ENCODE data around the gene TARP.
"Not testable (repeated sequence)": the region's sequence is repeated elsewhere in the genome, so short reads cannot be mapped to it uniquely, and the experiment has no call there.

Gene TARP

GRCh38 chr7:38299275-38299931 is 26.0 kb upstream of the TARP start:
- DNase-seq (ENCODE audit: low read depth in 3 of 3), result no peak

DNA sequence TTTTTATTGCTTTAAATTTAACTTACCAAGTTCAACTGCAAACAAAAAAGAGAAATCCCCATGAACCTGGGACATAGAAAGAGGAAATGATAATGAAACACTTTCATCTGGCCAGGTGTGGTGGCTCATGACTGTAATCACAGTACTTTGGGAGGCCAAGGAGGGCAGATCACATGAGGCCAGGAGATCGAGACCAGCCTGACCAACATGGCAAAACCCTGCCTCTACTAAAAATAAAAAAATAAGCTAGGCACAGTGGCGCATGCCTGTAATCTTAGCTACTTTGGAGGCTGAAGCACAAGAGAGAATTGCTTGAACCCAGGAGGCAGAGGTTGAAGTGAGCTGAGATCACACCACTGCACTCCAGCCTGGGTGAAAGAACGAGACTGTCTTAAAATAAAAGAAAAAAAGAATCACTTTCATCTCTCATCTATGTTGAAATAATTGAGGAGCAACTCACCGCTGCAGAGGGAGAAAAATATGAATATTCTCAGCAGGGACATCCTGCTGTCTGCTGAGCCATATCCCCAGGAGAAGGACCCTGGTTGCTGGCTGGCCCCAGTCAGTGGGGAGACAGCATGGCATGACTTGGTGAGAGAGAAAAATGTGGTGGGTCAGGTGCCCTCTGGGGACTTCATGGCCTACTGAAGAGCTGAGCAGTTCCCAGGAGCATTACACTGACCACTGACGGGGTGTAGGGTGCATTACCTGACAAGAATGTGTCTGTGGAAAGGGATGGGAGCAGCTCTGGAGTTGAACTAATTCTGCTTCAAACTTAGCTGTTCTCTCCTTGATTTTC is 22.8 kb upstream of the TARP start:
- DNase-seq (ENCODE audit: low read depth in 3 of 3), result no peak

GRCh38 chr7:38294926-38295325 is 21.5 kb upstream of the TARP start:
- DNase-seq (ENCODE audit: low read depth in 3 of 3), result no peak

DNA sequence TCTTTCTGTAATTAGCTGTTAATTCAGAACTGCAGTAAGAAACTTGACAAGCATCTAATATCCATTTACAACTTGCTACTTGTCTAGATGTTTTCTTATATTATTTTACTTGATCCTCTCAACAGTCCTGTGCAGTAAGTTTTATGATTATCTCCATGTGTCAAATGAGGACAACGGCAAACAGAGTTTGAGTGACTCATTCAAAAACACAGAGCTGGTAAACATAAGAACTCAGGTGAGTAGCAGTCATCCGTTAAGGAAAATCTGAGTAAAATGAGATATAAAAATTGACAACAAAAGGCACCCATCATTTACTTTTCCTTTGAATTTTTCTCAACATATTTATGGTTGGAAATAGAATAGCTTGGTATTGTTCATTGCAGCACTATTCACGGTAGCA is 19.0 kb upstream of the TARP start:
- DNase-seq (ENCODE audit: low read depth in 3 of 3), result no peak

DNA sequence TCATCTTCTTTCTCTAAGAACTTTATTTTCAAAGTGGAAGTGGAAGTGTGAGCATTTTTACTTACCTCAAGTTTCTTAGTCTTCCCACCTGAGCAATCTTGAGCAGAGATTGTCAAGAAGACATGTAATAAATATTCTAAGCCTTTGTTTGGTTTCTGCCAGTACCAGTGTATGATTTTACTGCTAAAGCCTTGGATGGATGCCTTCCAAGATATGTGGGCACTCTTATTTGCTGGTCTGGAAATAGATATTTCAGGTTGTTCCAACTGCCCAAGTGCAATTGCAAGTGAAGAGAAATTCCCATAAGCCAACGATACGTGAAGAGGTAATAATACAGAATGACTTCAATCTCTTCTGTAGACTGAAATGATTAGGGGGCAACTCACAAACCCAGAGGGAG is 18.2 kb upstream of the TARP start:
- DNase-seq (ENCODE audit: low read depth in 3 of 3), result no peak

DNA sequence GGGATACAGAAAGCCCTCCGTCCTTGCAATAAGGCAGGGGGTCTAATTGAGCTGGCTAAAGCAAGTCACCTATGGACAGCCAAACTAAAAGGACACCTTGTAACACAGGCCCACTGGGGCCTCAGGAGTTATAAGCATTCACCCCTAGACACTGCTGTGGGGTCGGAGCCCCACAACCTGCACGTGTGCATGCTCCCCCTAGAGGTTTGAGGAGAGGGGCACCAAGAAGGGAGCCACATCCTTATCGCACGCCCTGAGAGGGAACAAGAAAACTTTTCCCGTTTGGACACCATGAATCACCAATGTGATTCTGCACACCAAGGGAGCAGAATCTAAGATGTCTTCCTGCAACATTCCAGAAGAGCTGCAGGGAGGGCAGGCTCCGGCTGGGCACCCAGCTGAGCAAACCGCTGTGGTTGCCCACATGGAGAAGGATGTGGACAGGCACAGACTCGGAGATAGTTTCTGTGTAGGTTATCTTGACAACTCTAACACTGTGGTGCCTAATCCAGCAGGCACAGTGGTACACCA is 17.7 kb upstream of the TARP start:
- no peak for DNase-seq (ENCODE audit: low read depth in 3 of 3)

DNA sequence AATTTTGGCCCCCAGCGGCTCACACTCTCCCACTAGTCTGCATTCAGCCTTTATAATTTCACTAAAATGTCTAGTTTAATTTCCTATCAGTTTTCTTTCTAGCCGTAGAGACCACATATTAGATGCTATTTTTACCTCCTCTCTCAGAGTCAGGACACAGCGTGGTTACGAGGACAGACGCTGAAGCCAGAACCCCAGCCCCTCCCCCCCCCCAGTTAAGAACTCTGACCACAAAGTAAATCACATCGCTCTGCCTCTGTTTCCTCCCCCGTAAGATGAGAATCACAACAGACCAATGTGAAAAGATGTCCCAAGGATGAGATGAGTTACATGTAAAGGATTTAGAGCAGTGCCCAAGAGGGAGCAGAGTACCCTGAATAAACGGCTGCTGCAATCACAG is 11.1 kb upstream of the TARP start:
- DNase-seq (ENCODE audit: low read depth in 3 of 3), result no peak

DNA sequence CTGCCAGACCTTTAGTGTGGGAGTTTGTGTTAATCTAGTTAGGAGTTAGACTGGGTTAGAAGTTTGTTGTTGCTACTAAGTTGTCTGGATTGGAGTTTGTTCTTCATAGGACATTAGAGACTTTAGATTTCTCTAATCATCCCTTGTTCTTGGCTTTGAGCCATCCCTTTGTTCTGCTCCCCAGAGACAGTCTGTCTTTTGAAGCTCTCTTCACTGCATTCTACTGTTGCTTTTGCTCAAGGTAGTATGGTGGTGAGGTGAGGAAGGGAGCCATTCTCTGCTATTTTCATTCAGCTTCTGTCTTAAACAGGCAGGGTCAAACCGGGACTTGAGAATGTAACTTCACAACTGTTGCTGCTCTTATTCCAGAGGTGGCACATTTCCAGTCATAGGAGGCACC is 10.4 kb upstream of the TARP start:
- no peak for DNase-seq (ENCODE audit: low read depth in 3 of 3)

- no peak for DNase-seq (ENCODE audit: low read depth in 3 of 3)
Observed at GRCh38 chr7:38283107-38283506, 9.7 kb upstream of the TARP start.

GRCh38 chr7:38282081-38282480 is 8.6 kb upstream of the TARP start:
- DNase-seq (ENCODE audit: low read depth in 3 of 3), result no peak

DNA sequence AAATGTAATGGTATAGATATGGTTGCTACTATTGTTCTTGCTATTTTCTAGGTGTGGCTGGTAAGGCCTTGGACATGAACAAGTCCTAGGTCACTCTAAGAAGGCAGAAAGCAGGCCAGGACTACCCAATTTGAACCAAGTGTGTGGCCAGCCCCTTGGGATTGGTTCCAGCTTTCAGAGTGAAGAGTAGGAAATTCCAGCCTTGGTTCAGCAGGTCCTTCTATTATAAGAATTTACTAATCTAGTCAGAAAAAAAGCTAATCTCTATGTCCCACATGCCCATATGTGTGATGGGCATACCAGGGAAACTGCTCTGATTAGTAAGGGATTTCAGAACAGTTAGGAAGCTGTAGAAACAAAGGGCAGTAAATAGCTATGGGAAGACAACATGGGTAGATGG is 7.8 kb upstream of the TARP start:
- DNase-seq (ENCODE audit: low read depth in 3 of 3), result no peak

DNA sequence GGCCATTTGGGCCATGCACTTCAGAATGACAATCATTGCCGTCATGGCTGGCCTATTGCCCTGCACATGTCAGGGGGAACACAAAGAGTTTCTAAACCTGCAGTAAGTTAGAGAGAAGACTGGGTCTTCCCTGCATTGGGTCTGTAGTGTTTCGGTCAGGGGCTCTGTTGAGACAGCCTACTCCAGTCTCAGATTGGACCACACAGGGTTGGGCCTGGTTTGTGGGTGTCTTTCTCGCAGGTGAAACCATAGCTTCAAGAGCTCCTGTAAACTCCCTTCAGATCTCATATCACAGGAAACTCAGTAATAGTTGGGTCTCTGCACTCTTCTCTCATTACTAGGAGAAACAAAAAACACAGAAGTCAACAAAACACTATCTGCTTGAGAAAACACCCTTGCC is 7.3 kb upstream of the TARP start:
- DNase-seq (ENCODE audit: low read depth in 3 of 3), result no peak

DNA sequence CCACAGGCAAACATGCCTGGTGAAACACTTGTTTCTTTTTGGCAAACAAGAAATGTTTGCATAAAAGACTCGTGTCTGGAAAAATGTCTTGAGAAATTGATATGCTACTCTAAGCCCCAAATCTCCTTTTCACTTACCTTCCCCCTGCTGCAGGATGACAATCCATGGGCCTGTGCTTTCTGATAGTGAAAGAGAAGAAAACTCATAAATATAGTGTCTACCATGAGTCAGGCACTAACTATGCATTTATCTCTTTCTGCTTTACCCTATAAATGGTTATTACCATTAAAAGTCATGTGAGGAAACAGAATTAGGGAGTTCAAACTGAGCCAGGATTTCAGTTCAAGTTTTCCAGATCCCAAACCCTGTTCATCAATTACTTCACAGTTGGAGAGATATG is 6.6 kb upstream of the TARP start:
- no peak for DNase-seq (ENCODE audit: low read depth in 3 of 3)

DNA sequence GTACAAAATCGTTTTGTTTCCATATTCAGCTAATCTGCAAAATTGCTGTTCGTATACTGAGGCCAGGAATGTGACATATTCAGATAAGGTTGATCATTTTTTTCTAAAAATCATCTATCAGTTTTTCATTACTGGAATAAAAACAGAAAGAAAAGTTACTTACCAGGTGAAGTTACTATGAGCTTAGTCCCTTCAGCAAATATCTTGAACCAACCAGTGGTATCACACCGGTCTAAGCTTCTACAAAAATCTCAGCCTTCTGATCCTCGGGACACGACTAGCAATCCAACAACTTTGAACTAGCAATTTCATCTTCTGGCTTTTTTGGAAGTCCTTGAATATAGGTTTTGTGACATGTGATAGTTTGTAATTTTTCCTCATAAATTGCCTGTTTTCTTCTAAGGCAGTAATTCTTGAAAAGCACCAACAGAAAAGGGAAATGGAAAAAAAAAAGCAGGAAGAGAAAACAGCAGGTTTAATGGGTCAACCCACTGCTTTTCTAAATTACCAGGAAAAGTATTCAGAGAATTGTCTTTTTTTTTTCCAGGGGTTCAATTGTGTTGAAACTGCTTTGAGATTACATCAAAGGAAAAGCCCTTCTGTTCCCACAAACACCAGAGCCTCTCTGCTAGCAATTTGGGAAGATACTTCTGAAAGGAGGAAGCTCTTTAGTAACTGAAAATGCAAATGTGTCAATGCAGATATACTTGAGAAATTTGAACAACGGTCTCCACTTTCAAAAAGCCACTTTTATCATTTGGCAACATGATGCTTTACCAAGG is 2.9 kb upstream of the TARP start:
- no peak for DNase-seq (ENCODE audit: low read depth in 3 of 3)

DNA sequence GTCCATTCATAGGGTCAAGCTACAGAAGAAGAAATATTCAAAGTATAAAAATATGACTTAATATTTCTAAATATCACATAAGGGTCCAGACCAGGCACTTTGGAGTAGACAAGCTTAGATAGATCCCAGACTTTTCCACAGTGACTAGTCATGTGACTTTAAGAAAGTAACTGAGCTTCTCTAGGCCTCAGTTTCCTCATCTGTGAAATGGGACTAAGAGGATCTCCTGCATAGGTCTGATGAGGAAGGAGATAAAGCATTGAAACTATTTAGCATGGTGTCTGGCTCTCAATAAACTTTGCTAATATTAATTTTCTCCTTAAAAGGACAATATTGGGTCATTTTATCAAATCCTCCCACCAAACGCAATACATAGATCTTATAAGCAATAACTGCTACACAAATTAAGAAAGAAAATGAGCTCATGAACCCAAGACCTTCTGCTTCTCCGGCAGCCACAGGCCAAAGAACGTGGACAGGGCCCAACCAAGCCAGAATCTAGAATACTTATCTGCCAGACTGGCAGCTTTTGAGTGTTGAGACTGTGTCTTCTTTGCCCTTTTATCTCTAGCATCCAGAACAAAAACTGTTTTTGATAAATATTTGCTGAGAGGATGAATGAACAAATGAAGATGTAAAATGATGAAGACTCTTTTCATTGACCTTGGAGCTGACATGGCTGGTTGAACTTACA is 1.6 kb upstream of the TARP start:
- no peak for DNase-seq (ENCODE audit: low read depth in 3 of 3)

DNA sequence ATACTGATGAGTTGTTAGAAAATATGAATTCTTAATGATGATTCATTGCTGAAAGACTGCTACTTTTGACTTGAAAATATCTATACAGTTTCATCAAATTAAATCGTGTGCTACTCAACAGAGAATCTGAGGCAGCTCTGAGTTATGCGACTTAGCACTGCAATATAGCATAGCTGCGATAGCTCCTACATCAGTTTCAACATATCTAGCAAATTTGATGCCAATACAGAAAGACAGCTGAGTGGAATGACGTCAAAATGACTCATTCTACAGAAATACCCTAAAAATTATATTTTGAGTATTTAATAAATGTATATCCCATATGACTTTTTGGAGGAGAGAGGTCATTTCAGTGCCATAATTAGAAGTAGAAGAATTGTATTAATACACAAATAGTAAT is 1.1 kb upstream of the TARP start:
- no peak for DNase-seq (ENCODE audit: low read depth in 3 of 3)

DNA sequence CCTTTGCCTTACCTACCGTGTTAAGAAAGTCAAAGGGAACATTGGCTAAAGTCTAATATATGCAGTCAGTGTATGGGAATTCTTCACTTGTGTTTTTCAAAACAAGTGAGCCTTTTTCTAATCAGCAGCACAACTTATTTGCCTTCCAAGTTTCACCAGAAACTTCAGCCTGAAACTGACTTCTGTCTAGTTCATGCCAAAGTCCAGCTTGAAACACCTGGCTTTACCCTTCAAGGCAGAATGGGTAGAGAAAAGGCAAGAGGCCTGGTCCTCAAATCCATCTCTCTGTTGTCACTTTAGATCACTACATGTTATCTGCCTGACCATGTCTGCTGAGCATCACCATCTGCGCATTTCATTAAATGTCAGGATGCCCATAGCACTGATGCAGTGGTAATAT is 3.0 kb downstream of the TARP start:
- not testable (repeated sequence) for DNase-seq (ENCODE audit: low read depth in 3 of 3)

DNA sequence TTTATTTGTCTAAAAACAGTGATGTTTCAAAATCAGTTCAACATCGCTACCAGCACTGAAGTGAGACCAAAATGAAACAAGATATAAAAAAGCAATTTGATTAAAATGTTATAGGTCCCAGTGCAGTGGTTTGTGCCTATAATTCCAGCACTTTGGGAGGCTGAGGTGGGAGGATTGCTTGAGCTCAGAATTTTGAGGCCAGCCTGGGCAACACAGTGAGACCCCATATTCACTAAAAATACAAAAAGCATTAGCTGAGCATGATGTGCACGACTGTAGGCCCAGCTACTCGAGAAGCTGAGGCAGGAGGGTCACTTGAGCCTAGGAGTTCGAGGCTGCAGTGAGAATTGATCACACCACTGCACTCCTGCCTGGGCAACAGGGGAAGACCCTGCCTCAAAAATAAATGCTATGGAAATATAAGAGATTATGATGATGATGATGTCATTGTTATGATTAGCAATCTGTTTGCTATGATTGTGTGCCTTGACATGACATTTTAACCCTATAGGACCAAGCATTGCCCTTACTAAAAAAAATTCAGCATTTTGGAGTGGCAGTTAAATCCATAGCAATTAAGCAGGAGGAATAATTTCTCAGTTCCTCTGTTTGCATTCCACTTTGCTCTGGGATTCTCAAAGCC is 3.6 kb downstream of the TARP start:
- not testable (repeated sequence) for DNase-seq (ENCODE audit: low read depth in 3 of 3)

DNA sequence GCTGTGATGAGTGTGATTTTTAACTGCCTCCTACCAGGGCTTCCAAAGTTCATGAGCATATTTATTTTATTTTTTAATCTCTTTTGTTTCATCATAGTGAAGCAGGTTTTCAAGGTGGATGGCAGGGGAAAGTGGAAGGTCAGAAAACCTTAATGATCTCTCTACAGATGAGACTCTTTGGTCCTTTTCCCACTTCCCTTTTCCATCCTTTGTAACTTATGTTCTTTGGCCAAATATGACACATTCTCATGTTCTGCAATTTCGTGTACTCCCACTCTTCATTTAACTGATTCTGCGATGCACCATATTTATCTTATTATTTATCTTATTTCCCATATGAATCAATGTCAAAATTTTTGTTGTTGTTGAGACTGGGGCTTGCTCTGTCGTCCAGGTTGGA is 7.5 kb downstream of the TARP start:
- not testable (repeated sequence) for DNase-seq (ENCODE audit: low read depth in 3 of 3)

GRCh38 chr7:38264602-38265001 is 8.8 kb downstream of the TARP start:
- not testable (repeated sequence) for DNase-seq (ENCODE audit: low read depth in 3 of 3)

GRCh38 chr7:38263274-38263673 is 10.2 kb downstream of the TARP start:
- not testable (repeated sequence) for DNase-seq (ENCODE audit: low read depth in 3 of 3)
